H1 (cell line): Measurements from ENCODE around the gene SZT2. TPM values are rescaled to one million over a fixed set of nuclear protein-coding genes. Genes with fewer than 3 reads are reported as not detected.

Experiments
- CTCF ChIA-PET: fragments of 300-600 bp; sonication (Branson Sonifier 250); formaldehyde crosslinking; loops from one replicate; lab custom pipeline; 2021; ENCODE audit not compliant: partially characterized antibody; lab: Charles Lee
- POLR2A ChIA-PET: fragments of 300-600 bp; sonication (Branson Sonifier 250); formaldehyde crosslinking; loops from one replicate; lab custom pipeline; 2021; ENCODE audit warnings: inconsistent platforms; ENCODE audit not compliant: partially characterized antibody; lab: Charles Lee
- DNase-seq, 2 experiments: peaks; one replicate each; pipeline versions ENCODE4 v3.0.0 to v3.0.0-alpha.2; 2010 to 2022; ENCODE audit warnings: low spot score in 2 of 2, low read depth in 1 of 2, mixed read lengths in 1 of 2
- FAIRE-seq: peaks from 2 replicates; lab custom pipeline; 2011; peaks lifted over from hg19 to GRCh38; lab: Jason Lieb, UNC
- H2AFZ ChIP-seq: 2 replicates; pipeline ENCODE4 v1.8.1; 2012; ENCODE audit warnings: low read length, inconsistent platforms
- H2AK5ac ChIP-seq: 2 replicates; pipeline ENCODE4 v1.6.1; 2013; ENCODE audit warnings: low read depth, low read length
- H2BK120ac ChIP-seq: replicated peaks from 2 replicates; pipeline ENCODE3; 2013; ENCODE audit warnings: low read depth, low read length, inconsistent platforms
- H2BK12ac ChIP-seq: 2 replicates; pipeline ENCODE4 v1.6.1; 2013; ENCODE audit warnings: low read depth, low read length
- H2BK15ac ChIP-seq: 2 replicates; pipeline ENCODE4 v1.6.1; 2013; ENCODE audit warnings: low read length
- H2BK20ac ChIP-seq: 2 replicates; pipeline ENCODE4 v1.6.1; 2013; ENCODE audit warnings: low read length
- H2BK5ac ChIP-seq: 2 replicates; pipeline ENCODE4 v1.6.1; 2013; ENCODE audit warnings: low read depth, low read length
- H3K14ac ChIP-seq: 2 replicates; pipeline ENCODE4 v1.6.1; 2013; ENCODE audit warnings: inconsistent platforms; ENCODE audit not compliant: insufficient read length
- H3K18ac ChIP-seq: 2 replicates; pipeline ENCODE4 v1.6.1; 2013; ENCODE audit warnings: low read length; ENCODE audit errors: extremely low read depth
- H3K23ac ChIP-seq: 2 replicates; pipeline ENCODE4 v1.6.1; 2013; ENCODE audit warnings: inconsistent platforms; ENCODE audit not compliant: insufficient read length
- H3K23me2 ChIP-seq: 2 replicates; pipeline ENCODE4 v1.6.1; 2013; ENCODE audit warnings: low read depth, low read length
- H3K27ac ChIP-seq: 2 replicates; pipeline ENCODE4 v1.6.1; 2011; ENCODE audit warnings: low read depth, low read length, inconsistent platforms
- H3K27me3 ChIP-seq, 4 experiments: replicated peaks in 1 of 4; 1 replicate in 1 of 4; 2 replicates in 3 of 4; pipeline versions ENCODE4 v1.6.1 to v1.8.1; 2011 to 2013; ENCODE audit warnings: low read length in 3 of 4, mild to moderate bottlenecking in 3 of 4, inconsistent platforms in 2 of 4, mixed read lengths in 2 of 4, moderate library complexity in 1 of 4; ENCODE audit not compliant: control insufficient read depth in 3 of 4, insufficient read depth in 3 of 4; ENCODE audit errors: extremely low read depth in 1 of 4
- H3K36me3 ChIP-seq, 4 experiments: 2 replicates each; pipeline versions ENCODE4 v1.6.1 to v1.8.1; 2011 to 2013; ENCODE audit warnings: mild to moderate bottlenecking in 4 of 4, low read length in 3 of 4, moderate library complexity in 2 of 4, control low read depth in 1 of 4, inconsistent platforms in 1 of 4; ENCODE audit not compliant: insufficient read depth in 4 of 4, control insufficient read depth in 2 of 4
- H3K4ac ChIP-seq: replicated peaks from 2 replicates; pipeline ENCODE3; 2013; ENCODE audit warnings: low read length, low read depth, mixed read lengths, inconsistent platforms; ENCODE audit not compliant: insufficient read length
- H3K4me1 ChIP-seq, 4 experiments: replicated peaks in 1 of 4; 1 replicate in 1 of 4; 2 replicates in 3 of 4; pipeline versions ENCODE4 v1.6.1 to v1.8.1; 2011 to 2013; ENCODE audit warnings: low read length in 3 of 4, inconsistent platforms in 2 of 4, mixed read lengths in 1 of 4; ENCODE audit not compliant: insufficient read depth in 4 of 4, control insufficient read depth in 3 of 4
- H3K4me2 ChIP-seq, 2 experiments: 2 replicates each; pipeline versions ENCODE4 v1.6.1 to v1.8.1; 2011 to 2013; ENCODE audit warnings: low read depth in 2 of 2, low read length in 2 of 2, control low read depth in 1 of 2, inconsistent platforms in 1 of 2, mild to moderate bottlenecking in 1 of 2; ENCODE audit not compliant: insufficient read depth in 1 of 2
- H3K4me3 ChIP-seq, 4 experiments: fragments of 200-600, 300-600 bp in 1 of 4; sonication (generic), shearing (Covaris generic), sonication (Bioruptor Twin) in 1 of 4; 2 replicates each; pipeline versions ENCODE4 v1.5.1 to v1.8.1; 2011 to 2016; ENCODE audit warnings: low read length in 4 of 4, low read depth in 3 of 4, control low read depth in 2 of 4, inconsistent platforms in 2 of 4, mild to moderate bottlenecking in 2 of 4, mixed read lengths in 1 of 4, moderate library complexity in 1 of 4; ENCODE audit not compliant: insufficient read depth in 2 of 4; ENCODE audit errors: extremely low read depth in 1 of 4
- H3K56ac ChIP-seq: replicated peaks from 2 replicates; pipeline ENCODE3; 2013; ENCODE audit warnings: low read depth, mild to moderate bottlenecking, mixed read lengths, low read length, inconsistent platforms; ENCODE audit not compliant: insufficient read length
- H3K79me1 ChIP-seq: 2 replicates; pipeline ENCODE4 v1.6.1; 2013; ENCODE audit warnings: low read depth, low read length, control low read depth
- H3K79me2 ChIP-seq, 2 experiments: 2 replicates each; pipeline versions ENCODE4 v1.6.1 to v1.8.1; 2012 to 2013; ENCODE audit warnings: low read length in 2 of 2, mild to moderate bottlenecking in 2 of 2, inconsistent platforms in 1 of 2; ENCODE audit not compliant: insufficient read depth in 2 of 2, control insufficient read depth in 1 of 2
- H3K9ac ChIP-seq, 4 experiments: replicated peaks in 1 of 4; 1 replicate in 1 of 4; 2 replicates in 3 of 4; pipeline versions ENCODE4 v1.6.1 to v1.8.1; 2011 to 2013; ENCODE audit warnings: low read depth in 3 of 4, low read length in 3 of 4, control low read depth in 2 of 4, mild to moderate bottlenecking in 2 of 4, moderate library complexity in 2 of 4, inconsistent platforms in 1 of 4; ENCODE audit errors: extremely low read depth in 1 of 4
- H3K9me3 ChIP-seq, 2 experiments: 2 replicates each; pipeline versions ENCODE4 v1.6.1 to v1.8.1; 2012 to 2013; ENCODE audit warnings: mild to moderate bottlenecking in 2 of 2, moderate library complexity in 2 of 2, control low read depth in 1 of 2, inconsistent platforms in 1 of 2, low read depth in 1 of 2, low read length in 1 of 2, mixed read lengths in 1 of 2; ENCODE audit not compliant: insufficient read depth in 2 of 2
- H4K20me1 ChIP-seq, 2 experiments: replicated peaks in 1 of 2; 2 replicates each; pipeline versions ENCODE3 to v1.8.1; 2011 to 2013; ENCODE audit warnings: inconsistent platforms in 2 of 2, low read length in 2 of 2, mild to moderate bottlenecking in 1 of 2; ENCODE audit not compliant: insufficient read depth in 2 of 2, control insufficient read depth in 1 of 2
- H4K5ac ChIP-seq: 2 replicates; pipeline ENCODE4 v1.6.1; 2013; ENCODE audit warnings: low read length, low read depth, mixed read lengths, inconsistent platforms; ENCODE audit not compliant: insufficient read length
- H4K8ac ChIP-seq: 2 replicates; pipeline ENCODE4 v1.8.0; 2013; ENCODE audit warnings: mild to moderate bottlenecking, moderate library complexity, low read length, inconsistent platforms; ENCODE audit not compliant: insufficient read depth; ENCODE audit errors: extremely low read depth
- H4K91ac ChIP-seq: replicated peaks from 2 replicates; pipeline ENCODE3; 2013; ENCODE audit warnings: low read length, mixed read lengths, inconsistent platforms; ENCODE audit not compliant: insufficient read length
- GABPA ChIP-seq: IDR thresholded peaks from 2 replicates; pipeline ENCODE4 v1.6.1; 2011; ENCODE audit warnings: mild to moderate bottlenecking, low read length, moderate library complexity, borderline replicate concordance; ENCODE audit not compliant: insufficient read depth
- POLR2A ChIP-seq, 2 experiments: IDR thresholded peaks; 1 replicate in 1 of 2; 2 replicates in 1 of 2; pipeline ENCODE4 v1.6.1; 2011; ENCODE audit warnings: low read depth in 2 of 2, low read length in 2 of 2, mild to moderate bottlenecking in 2 of 2; ENCODE audit errors: control extremely low read depth in 1 of 2
- WGBS, 2 experiments: shearing (Covaris generic) in 1 of 2; methylation state at CpG; one replicate each; pipeline versions ENCODE4 v1.1.6 to v1.1.7; 2013 to 2015; ENCODE audit warnings: low lambda C conversion rate in 2 of 2, mixed read lengths in 2 of 2, inconsistent platforms in 1 of 2, low coverage in 1 of 2, missing lambda C conversion rate in 1 of 2; ENCODE audit not compliant: insufficient replicate concordance in 2 of 2, insufficient coverage in 1 of 2, insufficient read length in 1 of 2; ENCODE audit errors: extremely low coverage in 1 of 2, missing lambda C conversion rate in 1 of 2; 5-methylcytosine and 5-hydroxymethylcytosine counted together
- polyA plus RNA-seq, 7 experiments: library from polyadenylated mRNA; depleted of rRNA in 3 of 7; stranded (reverse) in 5 of 7; unstranded in 2 of 7; fragments of >200 nt in 5 of 7; fragments of 200-250 nt in 2 of 7; gene quantifications; 1 replicate in 5 of 7; 2 replicates in 1 of 7; 4 replicates in 1 of 7; pipeline versions ENCODE4 v1.2.1 to v1.2.3, GENCODE V29; 2011 to 2013; ENCODE audit warnings: missing spikeins in 2 of 7, mixed read lengths in 2 of 7
- total RNA-seq: library from RNA; stranded (reverse); fragmentation: NEBNext Ultra II Directional; extraction: Animal tissue kit (Norgen Biotek cat#: 25700); gene quantifications from 2 replicates; pipeline ENCODE4 v1.2.1, GENCODE V29; 2021

The SZT2 gene
- total and polyA plus RNA-seq, 2 of the 8 experiments (the other 6 are each of a cell fraction or from before 2014, with no cell fraction given), result 4.7 to 12.9 TPM

DNA sequence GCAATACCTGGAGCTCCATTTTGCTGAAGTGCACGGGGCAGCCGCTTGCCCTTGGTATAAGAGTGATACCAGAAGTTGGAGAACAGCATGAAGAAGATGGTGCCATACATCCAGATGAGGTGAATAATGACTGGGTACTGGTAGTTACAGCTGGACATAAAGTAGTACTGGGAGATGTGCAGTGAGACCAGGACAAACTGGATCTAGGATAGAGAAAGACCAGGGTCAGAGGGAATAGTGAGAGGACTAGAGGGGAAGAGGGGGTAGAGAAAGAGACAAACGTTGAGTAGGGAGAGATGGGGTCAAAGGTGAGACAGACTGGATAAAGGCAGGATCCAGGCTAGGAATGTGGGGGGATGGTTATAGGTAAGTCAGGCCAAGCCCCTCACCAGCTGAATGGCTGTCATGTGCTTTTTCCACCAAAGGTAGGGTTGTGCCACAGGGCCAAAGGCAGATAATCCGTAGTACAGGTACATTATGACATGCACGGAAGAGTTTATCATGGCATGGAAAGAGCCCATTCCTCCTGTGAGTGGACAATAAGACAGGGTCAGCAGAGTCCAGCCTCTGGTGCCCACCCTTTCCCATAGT is 25.7 kb upstream of the SZT2 start:
- H2BK120ac ChIP-seq, result no peak overlapping the region
- H2BK12ac ChIP-seq, result no peak overlapping the region
- no peak overlapping the region for H3K56ac ChIP-seq
- H3K18ac ChIP-seq, result no peak overlapping the region
- peaks cover 17% of the 10 kb centered on the region for H3K23me2 ChIP-seq
- H3K27me3 ChIP-seq, result no peaks in the 10 kb centered on the region
- no peak overlapping the region for H3K27ac ChIP-seq
- DNase-seq (no peak), FAIRE-seq (no peak)
- no peak overlapping the region for H2AFZ ChIP-seq
- H3K36me3 ChIP-seq, result peaks cover 21 to 58% (median 35%) of the 10 kb centered on the region in 4 experiments
- no peak overlapping the region for H3K4me3 ChIP-seq
- H2AK5ac ChIP-seq, result no peak overlapping the region
- peaks cover 19% of the 10 kb centered on the region for H3K79me1 ChIP-seq
- H4K20me1 ChIP-seq, result peaks cover 10 to 21% of the 10 kb centered on the region in 2 experiments
- H3K14ac ChIP-seq, result no peak overlapping the region
- WGBS, 2 experiments, result 82% methylated on average over 5 of the region's 5 CpGs; no CpG with 5 or more reads in 1 of the 2 experiments
- H3K4ac ChIP-seq, result no peak overlapping the region
- no peak overlapping the region for H3K4me2 ChIP-seq
- no peak overlapping the region for H2BK20ac ChIP-seq
- no peaks in the 10 kb centered on the region for H3K9me3 ChIP-seq
- H2BK5ac ChIP-seq, result no peak overlapping the region; the same call in 1 of the 2 replicates
- POLR2A ChIA-PET, result interaction anchor here (0.6 to 2.6 kb wide), 6 partner anchors 11 to 218 kb away, joined by 3 to 14 read pairs (median 3); no protein-coding TSS in a partner anchor
- no peak overlapping the region for H3K9ac ChIP-seq
- H4K8ac ChIP-seq, result no peak overlapping the region
- peaks cover 10 to 27% of the 10 kb centered on the region in 2 experiments for H3K79me2 ChIP-seq
- no peak overlapping the region for H3K23ac ChIP-seq
- TF ChIP-seq POLR2A (IDR thresholded peaks at IDR 0.05; ENCODE audit: control extremely low read depth in 1 of 2, low read depth in 2 of 2, low read length in 2 of 2), result peak in 1 of 2 experiments; percentile 23; a peak in 1 of 3 replicates
- no peak for TF ChIP-seq GABPA
- H3K4me1 ChIP-seq, result peaks cover 12 to 35% (median 20%) of the 10 kb centered on the region in 4 experiments
- H4K5ac ChIP-seq, result no peak overlapping the region
- CTCF ChIA-PET, result interaction anchor here (0.6 to 1.3 kb wide), 4 partner anchors 14 to 128 kb away, joined by 3 to 5 read pairs (median 4); no protein-coding TSS in a partner anchor
- H4K91ac ChIP-seq, result no peak overlapping the region
- H2BK15ac ChIP-seq, result no peak overlapping the region
